MCF 10A (cell line): ENCODE results near the gene PTGDR. TPM values are rescaled to one million over a fixed set of nuclear protein-coding genes. Genes with fewer than 3 reads are reported as not detected.
A peak's percentile ranks its signal among the peaks of the same experiment; 100 is the strongest.

Experiments
- BruUV-seq: library from RNA; stranded (reverse); fragments of 400-500 nt; replicated peaks from 2 replicates; lab custom pipeline; 2021; lab: Mats Ljungman, UMichigan
- CTCF ChIA-PET: fragments of 300-600 bp; sonication (Branson Sonifier 250); formaldehyde crosslinking; extraction: SDS; loops from one replicate; lab custom pipeline; 2021; ENCODE audit warnings: antibody characterized with exemption, inconsistent platforms; lab: Yijun Ruan, JAX
- POLR2A ChIA-PET: fragments of 300-600, 350-650 bp; sonication (Branson Sonifier 250); formaldehyde crosslinking; extraction: SDS; loops from one replicate; lab custom pipeline; 2020; ENCODE audit warnings: antibody characterized with exemption, inconsistent platforms; lab: Yijun Ruan, JAX
- DNase-seq: peaks from one replicate; pipeline ENCODE4 v3.0.0-alpha.2; 2018; ENCODE audit not compliant: unreplicated experiment
- H3K27ac Mint-ChIP-seq: one replicate; pipeline ENCODE4 v1.8.0; 2022; ENCODE audit warnings: mild to moderate bottlenecking, low read depth, mixed read lengths; ENCODE audit not compliant: unreplicated experiment
- H3K27me3 Mint-ChIP-seq: one replicate; pipeline ENCODE4 v1.8.0; 2022; ENCODE audit warnings: mixed read lengths; ENCODE audit not compliant: insufficient read depth, unreplicated experiment
- H3K36me3 Mint-ChIP-seq: one replicate; pipeline ENCODE4 v1.8.0; 2022; ENCODE audit warnings: mild to moderate bottlenecking, moderate library complexity, mixed read lengths; ENCODE audit not compliant: insufficient read depth, unreplicated experiment
- H3K4me1 Mint-ChIP-seq: one replicate; pipeline ENCODE4 v1.8.0; 2022; ENCODE audit warnings: mixed read lengths; ENCODE audit not compliant: insufficient read depth, unreplicated experiment
- H3K4me3 Mint-ChIP-seq: one replicate; pipeline ENCODE4 v1.8.0; 2022; ENCODE audit warnings: mild to moderate bottlenecking, moderate library complexity, mixed read lengths; ENCODE audit not compliant: unreplicated experiment
- H3K9me3 Mint-ChIP-seq: one replicate; pipeline ENCODE4 v1.8.0; 2022; ENCODE audit warnings: mixed read lengths; ENCODE audit not compliant: unreplicated experiment
- intact Hi-C: fragments of 100-400 bp; cut with micrococcal nuclease; formaldehyde crosslinking; loops from 2 replicates; pipeline ENCODE4 v1.14.1; 2022
- total RNA-seq: library from RNA; stranded (reverse); gene quantifications from 2 replicates; pipeline ENCODE4 v1.2.3, GENCODE V29; 2022
- TF ChIP-seq, protein P1 (sequence below): fragments of 200-600 bp; IDR thresholded peaks from one replicate; pipeline ENCODE4 v1.8.0; 2022; ENCODE audit warnings: antibody characterized with exemption, mild to moderate bottlenecking; ENCODE audit not compliant: unreplicated experiment

Gene PTGDR
- total RNA-seq, 1 experiment from 2014 or later = not detected

DNA sequence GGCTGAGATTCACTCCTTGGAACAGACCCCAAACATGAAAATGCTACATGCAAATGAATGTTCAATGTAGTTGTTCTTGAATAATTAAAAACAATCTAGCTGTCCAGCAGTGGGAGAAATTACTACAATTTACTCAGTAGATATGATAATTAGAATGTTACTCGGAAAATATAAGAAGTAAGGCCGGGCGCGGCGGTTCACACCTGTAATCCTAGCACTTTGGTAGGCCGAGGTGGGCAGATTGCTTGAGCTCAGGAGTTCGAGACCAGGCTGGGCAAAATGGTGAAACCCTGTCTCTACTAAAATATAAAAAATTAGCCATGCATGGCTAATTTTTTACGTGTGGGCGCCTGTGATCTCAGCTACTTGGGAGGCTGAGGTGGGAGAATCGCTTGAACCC is 31.3 kb downstream of the PTGDR start:
- Mint-ChIP-seq H3K27ac (no peak overlapping the region), H3K36me3 (no peaks in the 10 kb centered on the region), H3K4me1 (no peaks in the 10 kb centered on the region), H3K4me3 (no peak overlapping the region), H3K9me3 (no peaks in the 10 kb centered on the region), H3K27me3 (no peaks in the 10 kb centered on the region)
- intact Hi-C loops = loop anchor here (1.0 to 5.0 kb wide), 3 partner anchors 119 to 1009 kb away; no protein-coding TSS in a partner anchor
- no TSS peak for BruUV-seq
- CTCF ChIA-PET = interaction anchor here (0.6 to 3.2 kb wide), 11 partner anchors 59 to 399 kb away, joined by 3 to 25 read pairs (median 5); no protein-coding TSS in a partner anchor
- TF ChIP-seq, protein P1, sequence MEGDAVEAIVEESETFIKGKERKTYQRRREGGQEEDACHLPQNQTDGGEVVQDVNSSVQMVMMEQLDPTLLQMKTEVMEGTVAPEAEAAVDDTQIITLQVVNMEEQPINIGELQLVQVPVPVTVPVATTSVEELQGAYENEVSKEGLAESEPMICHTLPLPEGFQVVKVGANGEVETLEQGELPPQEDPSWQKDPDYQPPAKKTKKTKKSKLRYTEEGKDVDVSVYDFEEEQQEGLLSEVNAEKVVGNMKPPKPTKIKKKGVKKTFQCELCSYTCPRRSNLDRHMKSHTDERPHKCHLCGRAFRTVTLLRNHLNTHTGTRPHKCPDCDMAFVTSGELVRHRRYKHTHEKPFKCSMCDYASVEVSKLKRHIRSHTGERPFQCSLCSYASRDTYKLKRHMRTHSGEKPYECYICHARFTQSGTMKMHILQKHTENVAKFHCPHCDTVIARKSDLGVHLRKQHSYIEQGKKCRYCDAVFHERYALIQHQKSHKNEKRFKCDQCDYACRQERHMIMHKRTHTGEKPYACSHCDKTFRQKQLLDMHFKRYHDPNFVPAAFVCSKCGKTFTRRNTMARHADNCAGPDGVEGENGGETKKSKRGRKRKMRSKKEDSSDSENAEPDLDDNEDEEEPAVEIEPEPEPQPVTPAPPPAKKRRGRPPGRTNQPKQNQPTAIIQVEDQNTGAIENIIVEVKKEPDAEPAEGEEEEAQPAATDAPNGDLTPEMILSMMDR = no peak
- DNase-seq = no peak
- POLR2A ChIA-PET = interaction anchor here (0.6 kb wide), 1 partner anchor 160 kb away, joined by 3 read pairs; no protein-coding TSS in a partner anchor

DNA sequence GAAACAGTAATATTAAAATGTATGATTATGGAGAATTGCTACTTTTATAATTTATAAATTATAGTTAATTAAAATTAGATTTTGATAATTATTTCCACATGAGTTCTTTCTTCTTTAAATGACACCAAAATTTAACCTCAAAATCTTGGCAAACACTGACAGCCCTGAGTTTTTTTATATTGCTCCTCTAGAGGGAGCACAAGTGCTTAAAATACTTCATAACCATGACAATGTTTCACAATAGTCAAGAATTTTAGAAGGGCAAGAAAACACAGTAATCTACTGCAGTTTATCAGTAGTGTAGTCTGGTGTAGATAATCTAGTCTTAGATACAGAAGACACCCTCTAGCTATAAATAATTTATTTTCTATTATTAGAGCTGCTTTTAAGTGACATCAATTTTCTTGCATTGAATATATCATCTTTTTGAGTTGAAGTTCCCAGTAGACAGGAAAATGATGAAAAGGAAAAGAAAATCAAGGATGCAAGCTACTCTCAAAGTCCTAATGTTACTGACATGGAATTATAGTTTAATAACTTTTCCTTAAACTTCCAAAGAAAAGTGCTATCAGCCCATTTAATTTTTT is 32.3 kb downstream of the PTGDR start:
- CTCF ChIA-PET = interaction anchor here (0.5 to 3.2 kb wide), 34 partner anchors 10 to 1460 kb away, joined by 3 to 25 read pairs (median 4); no protein-coding TSS in a partner anchor
- TF ChIP-seq, protein P1 = peak; percentile 61
- peak; percentile 60 for DNase-seq
- Mint-ChIP-seq H3K27me3 (no peaks in the 10 kb centered on the region), H3K27ac (no peak overlapping the region), H3K36me3 (no peaks in the 10 kb centered on the region), H3K4me1 (no peaks in the 10 kb centered on the region), H3K4me3 (no peak overlapping the region), H3K9me3 (no peaks in the 10 kb centered on the region)
- BruUV-seq = no TSS peak
- POLR2A ChIA-PET = interaction anchor here (1.3 to 1.7 kb wide), 2 partner anchors 157 to 158 kb away, joined by 3 to 7 read pairs; no protein-coding TSS in a partner anchor
- intact Hi-C loops = loop anchor here (1.0 to 5.0 kb wide), 3 partner anchors 118 to 1008 kb away; no protein-coding TSS in a partner anchor

GRCh38 chr14:52303236-52303635 is 35.7 kb downstream of the PTGDR start:
- intact Hi-C loops = no loop called here
- peak; percentile 32 for DNase-seq
- Mint-ChIP-seq H3K4me3 (no peak overlapping the region), H3K9me3 (no peaks in the 10 kb centered on the region), H3K27me3 (no peaks in the 10 kb centered on the region), H3K4me1 (no peaks in the 10 kb centered on the region), H3K27ac (no peak overlapping the region), H3K36me3 (no peaks in the 10 kb centered on the region)
- POLR2A ChIA-PET = interaction anchor here (0.6 kb wide), 1 partner anchor 323 kb away, joined by 3 read pairs; no protein-coding TSS in a partner anchor
- TF ChIP-seq, protein P1 = no peak
- no TSS peak for BruUV-seq
- CTCF ChIA-PET = interaction anchor here (1.1 kb wide), 1 partner anchor 9 kb away, joined by 3 read pairs; no protein-coding TSS in a partner anchor

DNA sequence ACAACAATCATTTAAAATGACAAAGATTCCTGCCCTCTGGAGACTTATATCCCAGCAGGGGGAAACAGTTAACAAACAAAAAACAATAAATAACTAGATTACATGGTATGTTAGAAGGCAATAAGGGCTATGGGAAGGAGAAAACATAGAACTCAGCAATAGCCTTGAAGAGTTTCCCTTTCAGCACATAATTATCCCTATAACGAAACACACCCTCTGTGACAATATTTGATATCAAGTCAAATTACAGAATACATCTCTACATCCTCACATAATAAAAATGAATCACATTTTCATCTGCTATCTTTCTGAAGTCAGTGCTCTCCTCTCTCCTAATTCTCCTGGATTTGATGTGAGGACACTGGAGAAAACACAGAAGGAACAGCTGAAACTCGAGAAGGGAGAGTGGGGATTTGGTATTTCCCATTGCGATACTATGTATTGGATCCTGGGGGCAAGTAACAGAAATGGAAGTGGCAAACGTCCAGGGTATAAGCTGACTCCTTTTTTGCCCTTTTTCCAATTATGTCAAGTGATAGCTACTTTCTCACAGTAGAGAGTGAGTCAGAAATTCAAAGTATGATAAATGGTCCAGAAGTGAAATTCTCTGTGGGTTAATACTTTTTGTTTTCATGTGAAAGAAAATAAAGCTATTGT is 36.9 kb downstream of the PTGDR start:
- H3K27ac Mint-ChIP-seq = no peak overlapping the region
- CTCF ChIA-PET = interaction anchor here (1.4 kb wide), 1 partner anchor 16 kb away, joined by 4 read pairs; no protein-coding TSS in a partner anchor
- TF ChIP-seq, protein P1 = no peak

More for the DNA sequence above, 36.9 kb downstream of the PTGDR start:
- no peaks in the 10 kb centered on the region for H3K9me3 Mint-ChIP-seq
- DNase-seq = no peak
- H3K4me1 Mint-ChIP-seq = no peaks in the 10 kb centered on the region
- no peaks in the 10 kb centered on the region for H3K36me3 Mint-ChIP-seq
- POLR2A ChIA-PET = interaction anchor here (1.1 kb wide), 1 partner anchor 9 kb away, joined by 3 read pairs; no protein-coding TSS in a partner anchor
- H3K4me3 Mint-ChIP-seq = no peak overlapping the region
- BruUV-seq = no TSS peak
- no peaks in the 10 kb centered on the region for H3K27me3 Mint-ChIP-seq
- intact Hi-C loops = no loop called here
